Glutamatergic neuron (in vitro differentiated cells): Measurements from ENCODE around the gene SRXN1. TPM values are rescaled to one million over a fixed set of nuclear protein-coding genes. Genes with fewer than 3 reads are reported as not detected.
A peak's percentile ranks its signal among the peaks of the same experiment; 100 is the strongest.

Source experiments
- DNase-seq: peaks from one replicate; pipeline ENCODE4 v3.0.0; 2022
- H3K27ac Mint-ChIP-seq: one replicate; pipeline ENCODE4 v1.8.0; 2020; ENCODE audit warnings: mild to moderate bottlenecking, mixed read lengths, inconsistent platforms; ENCODE audit not compliant: unreplicated experiment
- H3K27me3 Mint-ChIP-seq: one replicate; pipeline ENCODE4 v1.8.0; 2020; ENCODE audit warnings: mild to moderate bottlenecking, moderate library complexity, mixed read lengths, inconsistent platforms; ENCODE audit not compliant: unreplicated experiment
- H3K36me3 Mint-ChIP-seq: one replicate; pipeline ENCODE4 v1.8.0; 2020; ENCODE audit warnings: mild to moderate bottlenecking, mixed read lengths, inconsistent platforms; ENCODE audit not compliant: unreplicated experiment
- H3K4me1 Mint-ChIP-seq: one replicate; pipeline ENCODE4 v1.8.0; 2020; ENCODE audit warnings: mild to moderate bottlenecking, low read depth, mixed read lengths, inconsistent platforms; ENCODE audit not compliant: unreplicated experiment
- H3K4me3 Mint-ChIP-seq: one replicate; pipeline ENCODE4 v1.8.0; 2020; ENCODE audit warnings: mild to moderate bottlenecking, mixed read lengths, inconsistent platforms; ENCODE audit not compliant: unreplicated experiment
- H3K9me3 Mint-ChIP-seq: one replicate; pipeline ENCODE4 v1.8.0; 2020; ENCODE audit warnings: mild to moderate bottlenecking, moderate library complexity, mixed read lengths, inconsistent platforms; ENCODE audit not compliant: unreplicated experiment
- CTCF ChIP-seq: fragments of 200-600 bp; sonication (generic); IDR thresholded peaks from one replicate; pipeline ENCODE4 v1.5.0; 2021; ENCODE audit not compliant: partially characterized antibody, unreplicated experiment
- total RNA-seq: library from RNA; stranded (reverse); fragmentation: NEBNext Ultra II Directional; extraction: Animal tissue kit (Norgen Biotek cat#: 25700); gene quantifications from one replicate; pipeline ENCODE4 v1.2.1, GENCODE V29; 2021; ENCODE audit not compliant: unreplicated experiment

Gene SRXN1
- total RNA-seq, 1 donor from 2014 or later: 6.3 TPM

GRCh38 chr20:662277-663192 lies 9.5 kb upstream of the SRXN1 start:
- Mint-ChIP-seq H3K4me3 (peak overlapping the region; percentile 40), H3K9me3 (peaks cover 9% of the 10 kb centered on the region), H3K27ac (no peak overlapping the region), H3K27me3 (peaks cover 20% of the 10 kb centered on the region), H3K36me3 (peaks cover 6% of the 10 kb centered on the region), H3K4me1 (peaks cover 17% of the 10 kb centered on the region)
- no peak for TF ChIP-seq CTCF
- no peak for DNase-seq

GRCh38 chr20:661474-662270 lies 8.7 kb upstream of the SRXN1 start:
- DNase-seq: no peak
- H3K4me3 Mint-ChIP-seq: no peak overlapping the region
- no peak overlapping the region for H3K27ac Mint-ChIP-seq
- peaks cover 20% of the 10 kb centered on the region for H3K27me3 Mint-ChIP-seq
- peaks cover 18% of the 10 kb centered on the region for H3K4me1 Mint-ChIP-seq
- no peak for TF ChIP-seq CTCF
- H3K9me3 Mint-ChIP-seq: peaks cover 7% of the 10 kb centered on the region
- H3K36me3 Mint-ChIP-seq: peaks cover 6% of the 10 kb centered on the region

GRCh38 chr20:658731-659291 lies 5.8 kb upstream of the SRXN1 start:
- TF ChIP-seq CTCF: no peak
- Mint-ChIP-seq H3K9me3 (peaks cover 7% of the 10 kb centered on the region), H3K27ac (no peak overlapping the region), H3K4me1 (peaks cover 22% of the 10 kb centered on the region), H3K4me3 (no peak overlapping the region), H3K27me3 (peaks cover 16% of the 10 kb centered on the region), H3K36me3 (peaks cover 4% of the 10 kb centered on the region)
- DNase-seq: no peak

GRCh38 chr20:658202-658601 lies 5.2 kb upstream of the SRXN1 start:
- H3K4me3 Mint-ChIP-seq: no peak overlapping the region
- peaks cover 22% of the 10 kb centered on the region for H3K4me1 Mint-ChIP-seq
- no peak for DNase-seq
- H3K9me3 Mint-ChIP-seq: peaks cover 8% of the 10 kb centered on the region
- peaks cover 4% of the 10 kb centered on the region for H3K36me3 Mint-ChIP-seq
- H3K27me3 Mint-ChIP-seq: peaks cover 15% of the 10 kb centered on the region
- H3K27ac Mint-ChIP-seq: no peak overlapping the region
- no peak for TF ChIP-seq CTCF
